GM23248 (cell line): Measurements from ENCODE around the gene RPS6KA5. TPM values are rescaled to one million over a fixed set of nuclear protein-coding genes. Genes with fewer than 3 reads are reported as not detected.

ENCODE experiments used
- DNase-seq: peaks from one replicate; pipeline ENCODE4 v3.0.0-alpha.2; 2015
- H2AFZ ChIP-seq: fragments of 200-600 bp; sonication (generic); 2 replicates; pipeline ENCODE4 v1.6.1; 2016; ENCODE audit warnings: antibody characterized with exemption
- H3F3A ChIP-seq: fragments of 200-600 bp; sonication (generic); 2 replicates; pipeline ENCODE4 v1.6.1; 2016; ENCODE audit warnings: mild to moderate bottlenecking, antibody characterized with exemption, mixed run types; ENCODE audit not compliant: insufficient read depth
- H3K27ac ChIP-seq: fragments of 200-600 bp; sonication (generic); 2 replicates; pipeline ENCODE4 v1.5.1; 2016; ENCODE audit warnings: mild to moderate bottlenecking
- H3K27me3 ChIP-seq: fragments of 200-600 bp; sonication (generic); replicated peaks from 2 replicates; pipeline ENCODE4 v1.6.1; 2016; ENCODE audit warnings: mild to moderate bottlenecking; ENCODE audit not compliant: insufficient read depth
- H3K36me3 ChIP-seq: fragments of 200-600 bp; sonication (generic); 2 replicates; pipeline ENCODE4 v1.6.1; 2016; ENCODE audit warnings: low read depth, mild to moderate bottlenecking
- H3K4me1 ChIP-seq: fragments of 200-600 bp; sonication (generic); 2 replicates; pipeline ENCODE4 v1.6.1; 2016; ENCODE audit warnings: mild to moderate bottlenecking; ENCODE audit not compliant: insufficient read depth
- H3K4me2 ChIP-seq: fragments of 200-600 bp; sonication (generic); one replicate; pipeline ENCODE4 v1.6.1; 2016; ENCODE audit warnings: mild to moderate bottlenecking; ENCODE audit not compliant: unreplicated experiment
- H3K4me3 ChIP-seq: fragments of 200-600 bp; sonication (generic); 2 replicates; pipeline ENCODE4 v1.5.1; 2016; ENCODE audit warnings: mild to moderate bottlenecking
- H3K79me2 ChIP-seq: fragments of 200-600 bp; sonication (generic); 2 replicates; pipeline ENCODE4 v1.6.1; 2016; ENCODE audit warnings: mild to moderate bottlenecking; ENCODE audit not compliant: insufficient read depth
- H3K9ac ChIP-seq: fragments of 200-600 bp; sonication (generic); 2 replicates; pipeline ENCODE4 v1.6.1; 2016; ENCODE audit warnings: mild to moderate bottlenecking
- H3K9me2 ChIP-seq: fragments of 200-600 bp; sonication (generic); 2 replicates; pipeline ENCODE4 v1.6.1; 2016; ENCODE audit warnings: mixed run types, mild to moderate bottlenecking, moderate library complexity; ENCODE audit not compliant: insufficient read depth
- H3K9me3 ChIP-seq: fragments of 200-600 bp; sonication (generic); one replicate; pipeline ENCODE4 v1.6.1; 2017; ENCODE audit warnings: low read depth
- H4K20me1 ChIP-seq: fragments of 200-600 bp; sonication (generic); 2 replicates; pipeline ENCODE4 v1.6.0; 2016; ENCODE audit not compliant: insufficient read depth
- EZH2 ChIP-seq: fragments of 200-600 bp; sonication (generic); IDR thresholded peaks from 2 replicates; pipeline ENCODE4 v1.6.1; 2018; ENCODE audit warnings: antibody characterized with exemption, mild to moderate bottlenecking; ENCODE audit not compliant: insufficient read depth, poor library complexity, severe bottlenecking
- EZH2phosphoT487 ChIP-seq: fragments of 200-600 bp; sonication (generic); IDR thresholded peaks from 2 replicates; pipeline ENCODE4 v1.6.1; 2018; ENCODE audit warnings: antibody characterized with exemption, moderate library complexity, mild to moderate bottlenecking, low read depth; ENCODE audit not compliant: insufficient read depth
- WGBS, 2 experiments: methylation state at CpG; one replicate each; pipeline ENCODE4 v1.1.6; 2015 to 2017; ENCODE audit warnings: low lambda C conversion rate in 2 of 2, low coverage in 1 of 2; ENCODE audit errors: missing lambda C conversion rate in 2 of 2; 5-methylcytosine and 5-hydroxymethylcytosine counted together
- in situ Hi-C: fragments of 300-500 bp; cut with MboI; formaldehyde crosslinking; loops from 2 replicates; pipeline ENCODE4 v1.15.0; 2020
- polyA plus RNA-seq: library from polyadenylated mRNA; unstranded; fragments of >200 nt; fragmentation: Nextera tagmentation; extraction: Ambion mirVana; gene quantifications from 2 replicates; pipeline ENCODE4 v1.2.1, GENCODE V29; 2016
- small RNA-seq: library from RNA; depleted of rRNA; stranded (forward); fragments of <200 nt; gene quantifications from one replicate; pipeline ENCODE3, GENCODE V24; 2014; ENCODE audit warnings: low read depth, low replicate concordance
- total RNA-seq: library from RNA; depleted of rRNA; stranded (reverse); fragments of >200 nt; shearing (Covaris generic); gene quantifications from 2 replicates; pipeline ENCODE4 v1.2.3, GENCODE V29; 2014; rRNA removed

Gene RPS6KA5
- total and polyA plus RNA-seq, 2 experiments from 2014 or later, result 0.54 to 1.2 TPM

DNA sequence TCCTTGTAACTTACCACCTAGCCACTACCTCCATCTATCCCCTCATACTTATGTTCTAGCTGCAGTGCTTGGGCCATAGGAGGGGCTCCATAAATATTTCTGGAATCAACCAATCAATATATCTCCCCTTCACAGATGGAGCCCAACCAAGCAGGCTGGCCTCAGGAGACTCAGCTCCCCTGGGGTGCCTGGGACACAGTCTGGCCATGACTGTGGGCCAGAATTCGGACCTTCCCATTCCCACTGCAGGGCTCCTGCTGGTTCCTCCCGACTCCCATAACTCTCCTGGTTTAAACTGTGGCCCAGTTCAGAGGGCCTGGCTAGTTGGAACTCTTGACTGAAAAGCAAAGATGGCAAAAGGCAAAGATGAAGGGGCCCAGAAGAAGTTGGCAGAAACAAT lies 257.2 kb downstream of the RPS6KA5 start:
- in situ Hi-C loops, result no loop called here
- TF ChIP-seq EZH2 (no peak), EZH2phosphoT487 (no peak)
- H3F3A ChIP-seq, result no peaks in the 10 kb centered on the region
- H2AFZ ChIP-seq, result no peak overlapping the region
- 0 out of 2 replicates have a peak, but pooled peaks cover 8% of the 10 kb centered on the region for H3K4me1 ChIP-seq
- 100% methylated on average over 2 of the region's 2 CpGs for WGBS, 2 experiments
- no peak overlapping the region for H3K9ac ChIP-seq
- H3K9me2 ChIP-seq, result no peaks in the 10 kb centered on the region
- H3K9me3 ChIP-seq, result no peaks in the 10 kb centered on the region
- no peak for DNase-seq
- no peak overlapping the region for H3K4me3 ChIP-seq
- H3K79me2 ChIP-seq, result peaks cover 11% of the 10 kb centered on the region; the same call in 1 of the 2 replicates
- no peak overlapping the region for H3K27ac ChIP-seq
- no peak overlapping the region for H3K4me2 ChIP-seq
- H3K36me3 ChIP-seq, result no peaks in the 10 kb centered on the region
- no peaks in the 10 kb centered on the region for H3K27me3 ChIP-seq
- no peaks in the 10 kb centered on the region for H4K20me1 ChIP-seq

GRCh38 chr14:90799420-90799819 lies 261.0 kb downstream of the RPS6KA5 start:
- in situ Hi-C loops, result no loop called here
- no peaks in the 10 kb centered on the region for H3K36me3 ChIP-seq
- 0 out of 2 replicates have a peak, but pooled peaks cover 8% of the 10 kb centered on the region for H3K79me2 ChIP-seq
- no peaks in the 10 kb centered on the region for H3K9me2 ChIP-seq
- DNase-seq, result no peak
- no peaks in the 10 kb centered on the region for H3K9me3 ChIP-seq
- TF ChIP-seq EZH2, result no peak
- TF ChIP-seq EZH2phosphoT487, result no peak
- no peak overlapping the region for H3K9ac ChIP-seq
- no peak overlapping the region for H2AFZ ChIP-seq
- H3F3A ChIP-seq, result peaks cover 10% of the 10 kb centered on the region; the same call in 1 of the 2 replicates
- no peak overlapping the region for H3K4me2 ChIP-seq
- peaks cover 11% of the 10 kb centered on the region for H3K4me1 ChIP-seq
- no peaks in the 10 kb centered on the region for H4K20me1 ChIP-seq
- WGBS, 2 experiments, result 96% methylated on average over 5 of the region's 5 CpGs
- no peak overlapping the region for H3K4me3 ChIP-seq
- H3K27ac ChIP-seq, result no peak overlapping the region
- H3K27me3 ChIP-seq, result no peaks in the 10 kb centered on the region

- no peaks in the 10 kb centered on the region for H3K9me3 ChIP-seq
- H3K79me2 ChIP-seq, result 0 out of 2 replicates have a peak, but pooled peaks cover 10% of the 10 kb centered on the region
- no peaks in the 10 kb centered on the region for H3K36me3 ChIP-seq
- no peak overlapping the region for H2AFZ ChIP-seq
- H3K27me3 ChIP-seq, result no peaks in the 10 kb centered on the region
- H3K4me1 ChIP-seq, result peaks cover 11% of the 10 kb centered on the region
- TF ChIP-seq EZH2phosphoT487 (no peak), EZH2 (no peak)
- WGBS, 2 experiments, result 95 to 97% methylated on average over 13 of the region's 13 CpGs
- H3F3A ChIP-seq, result peaks cover 10% of the 10 kb centered on the region; the same call in 1 of the 2 replicates
- no peak for DNase-seq
- H3K9me2 ChIP-seq, result no peaks in the 10 kb centered on the region
- no peak overlapping the region for H3K9ac ChIP-seq
- in situ Hi-C loops, result no loop called here
- H3K4me2 ChIP-seq, result no peak overlapping the region
- H3K4me3 ChIP-seq, result no peak overlapping the region
- no peak overlapping the region for H3K27ac ChIP-seq
- H4K20me1 ChIP-seq, result no peaks in the 10 kb centered on the region
Measured at GRCh38 chr14:90797919-90798318, 262.5 kb downstream of the RPS6KA5 start.

Small RNA genes lying within 50 kb of the gene (small RNA-seq; reads per million reads assigned to genes)
- gene RNU7-30P, result not detected

Other genes starting within 250 kb of the RPS6KA5 start
- 28.2 and 28.7 TPM in 2 replicates for gene TTC7B, start 244.2 kb downstream of the RPS6KA5 start, total RNA-seq
- gene TTC7B, start 244.2 kb downstream of the RPS6KA5 start, polyA plus RNA-seq, result 5.2 and 5.6 TPM in 2 replicates
- gene DGLUCY, start 53.4 kb upstream of the RPS6KA5 start, total RNA-seq, result 15.2 and 28.5 TPM in 2 replicates
- 15.7 and 17.1 TPM in 2 replicates for gene DGLUCY, start 53.4 kb upstream of the RPS6KA5 start, polyA plus RNA-seq
- 8.6 and 10.6 TPM in 2 replicates for gene GPR68, start 184.1 kb upstream of the RPS6KA5 start, total RNA-seq
- 5.1 and 5.7 TPM in 2 replicates for gene GPR68, start 184.1 kb upstream of the RPS6KA5 start, polyA plus RNA-seq